Activated CD4-positive, alpha-beta memory T cell treated with anti-CD3 and anti-CD28 coated beads for 36 hours (primary cell): ENCODE data around the gene DNAJC13. TPM values are rescaled to one million over a fixed set of nuclear protein-coding genes. Genes with fewer than 3 reads are reported as not detected.
"Not testable (repeated sequence)": the region's sequence is repeated elsewhere in the genome, so short reads cannot be mapped to it uniquely, and the experiment has no call there.

ENCODE experiments used
- CTCF ChIA-PET: fragments of 350-600 bp; sonication (Branson Sonifier 250); formaldehyde crosslinking; loops from one replicate; lab custom pipeline; 2021; ENCODE audit warnings: antibody characterized with exemption, inconsistent platforms; lab: Charles Lee
- POLR2A ChIA-PET: fragments of 350-600 bp; sonication (Branson Sonifier 250); formaldehyde crosslinking; loops from one replicate; lab custom pipeline; 2021; ENCODE audit warnings: antibody characterized with exemption; lab: Charles Lee
- DNase-seq: peaks from one replicate; pipeline ENCODE4 v3.0.0-alpha.2; 2020
- H3K27ac Mint-ChIP-seq: one replicate; pipeline ENCODE4 v1.8.0; 2021; ENCODE audit warnings: mixed read lengths
- H3K27me3 Mint-ChIP-seq: one replicate; pipeline ENCODE4 v1.8.0; 2021; ENCODE audit warnings: mixed read lengths
- H3K36me3 Mint-ChIP-seq: one replicate; pipeline ENCODE4 v1.8.0; 2021; ENCODE audit warnings: mixed read lengths
- H3K4me1 Mint-ChIP-seq: one replicate; pipeline ENCODE4 v1.8.0; 2021; ENCODE audit warnings: low read depth, mixed read lengths
- H3K4me3 Mint-ChIP-seq: one replicate; pipeline ENCODE4 v1.8.0; 2021; ENCODE audit warnings: mild to moderate bottlenecking, mixed read lengths
- H3K9me3 Mint-ChIP-seq: one replicate; pipeline ENCODE4 v1.8.0; 2021; ENCODE audit warnings: mixed read lengths
- intact Hi-C: fragments of 100-400 bp; cut with micrococcal nuclease; formaldehyde crosslinking; loops from one replicate; pipeline ENCODE4 v1.15.1; 2023
- total RNA-seq, 2 experiments: library from RNA; stranded (reverse); gene quantifications; one replicate each; pipeline ENCODE4 v1.2.3, GENCODE V29; 2021

DNAJC13 gene
- total RNA-seq, result 10 to 100 TPM; 33.5 to 34.5 TPM

- Mint-ChIP-seq H3K27ac (peak within 1 kb of the TSS; percentile 90), H3K4me3 (peak within 1 kb of the TSS; percentile 98), H3K27me3 (no peaks in the 10 kb centered on the region), H3K9me3 (no peaks in the 10 kb centered on the region), H3K36me3 (peaks cover 1% of the 10 kb centered on the region), H3K4me1 (peaks cover 31% of the 10 kb centered on the region)
- DNase-seq, result peak; percentile 94
- intact Hi-C loops, result loop anchor here (1.0 to 5.0 kb wide), 9 partner anchors 18 to 1670 kb away; partner anchors contain the start of genes ASTE1, CDV3, NEK11 and NPHP3
- CTCF ChIA-PET, result interaction anchor here (0.7 to 1.5 kb wide), 3 partner anchors 65 to 309 kb away, joined by 3 read pairs; no protein-coding TSS in a partner anchor
- POLR2A ChIA-PET, result interaction anchor here (0.8 to 1.2 kb wide), 3 partner anchors 9 to 1158 kb away, joined by 3 to 4 read pairs (median 3); no protein-coding TSS in a partner anchor
Observed at GRCh38 chr3:132416807-132417694, at the start of gene DNAJC13. Gene DNAJC13, plus strand, starts transcription at chr3:132417502. Its CDS starts 17,049 bp downstream, at chr3:132434551.

- Mint-ChIP-seq H3K4me3 (no peak overlapping the region), H3K36me3 (no peaks in the 10 kb centered on the region), H3K9me3 (no peaks in the 10 kb centered on the region), H3K4me1 (peaks cover 3% of the 10 kb centered on the region), H3K27ac (no peak overlapping the region), H3K27me3 (no peaks in the 10 kb centered on the region)
- intact Hi-C loops, result no loop called here
- POLR2A ChIA-PET, result no interaction called here
- DNase-seq, result peak; percentile 12
- CTCF ChIA-PET, result interaction anchor here (0.8 to 1.2 kb wide), 5 partner anchors 8 to 32 kb away, joined by 3 to 4 read pairs (median 3); no protein-coding TSS in a partner anchor
Observed at GRCh38 chr3:132368515-132368914, 48.8 kb upstream of the DNAJC13 start.

- ChIA-PET CTCF (interaction anchor here (0.8 to 1.2 kb wide), 6 partner anchors 9 to 32 kb away, joined by 3 to 4 read pairs (median 3); no protein-coding TSS in a partner anchor), POLR2A (no interaction called here)
- Mint-ChIP-seq H3K4me1 (peaks cover 3% of the 10 kb centered on the region), H3K27me3 (no peaks in the 10 kb centered on the region), H3K9me3 (no peaks in the 10 kb centered on the region), H3K4me3 (no peak overlapping the region), H3K27ac (no peak overlapping the region), H3K36me3 (no peaks in the 10 kb centered on the region)
- no peak for DNase-seq
- intact Hi-C loops, result no loop called here
Observed at GRCh38 chr3:132368962-132369361, 48.3 kb upstream of the DNAJC13 start.

- H3K27me3 Mint-ChIP-seq, result peaks cover 19% of the 10 kb centered on the region
- CTCF ChIA-PET, result interaction anchor here (1.4 kb wide), 1 partner anchor 21 kb away, joined by 3 read pairs; no protein-coding TSS in a partner anchor
- H3K4me1 Mint-ChIP-seq, H3K27ac Mint-ChIP-seq, H3K36me3 Mint-ChIP-seq, H3K9me3 Mint-ChIP-seq, POLR2A ChIA-PET, DNase-seq, H3K4me3 Mint-ChIP-seq, intact Hi-C loops: not testable (repeated sequence)
Observed at GRCh38 chr3:132376945-132377354, 40.4 kb upstream of the DNAJC13 start.

GRCh38 chr3:132378048-132378762, 39.1 kb upstream of the DNAJC13 start:
- DNase-seq, result no peak
- POLR2A ChIA-PET, result no interaction called here
- Mint-ChIP-seq H3K36me3 (no peaks in the 10 kb centered on the region), H3K27me3 (peaks cover 23% of the 10 kb centered on the region), H3K4me3 (no peak overlapping the region), H3K27ac (no peak overlapping the region), H3K9me3 (no peaks in the 10 kb centered on the region), H3K4me1 (no peaks in the 10 kb centered on the region)
- CTCF ChIA-PET, result interaction anchor here (0.6 to 1.4 kb wide), 2 partner anchors 19 to 88 kb away, joined by 3 read pairs; no protein-coding TSS in a partner anchor
- intact Hi-C loops, result no loop called here

- Mint-ChIP-seq H3K27me3 (peaks cover 23% of the 10 kb centered on the region), H3K4me1 (no peaks in the 10 kb centered on the region), H3K36me3 (no peaks in the 10 kb centered on the region), H3K9me3 (no peaks in the 10 kb centered on the region), H3K4me3 (no peak overlapping the region), H3K27ac (no peak overlapping the region)
- ChIA-PET CTCF (no interaction called here), POLR2A (no interaction called here)
- intact Hi-C loops, result no loop called here
- DNase-seq, result no peak
Observed at GRCh38 chr3:132378846-132379245, 38.5 kb upstream of the DNAJC13 start.

- Mint-ChIP-seq H3K4me1 (no peaks in the 10 kb centered on the region), H3K9me3 (no peaks in the 10 kb centered on the region), H3K27ac (no peak overlapping the region), H3K27me3 (peaks cover 24% of the 10 kb centered on the region), H3K4me3 (no peak overlapping the region), H3K36me3 (no peaks in the 10 kb centered on the region)
- intact Hi-C loops, result no loop called here
- no peak for DNase-seq
- CTCF ChIA-PET, result no interaction called here
- POLR2A ChIA-PET, result no interaction called here
Observed at GRCh38 chr3:132380920-132381319, 36.4 kb upstream of the DNAJC13 start.

GRCh38 chr3:132381348-132381944, 35.9 kb upstream of the DNAJC13 start:
- Mint-ChIP-seq H3K4me3 (no peak overlapping the region), H3K27ac (no peak overlapping the region), H3K4me1 (no peaks in the 10 kb centered on the region), H3K9me3 (no peaks in the 10 kb centered on the region), H3K36me3 (no peaks in the 10 kb centered on the region), H3K27me3 (peaks cover 24% of the 10 kb centered on the region)
- ChIA-PET POLR2A (no interaction called here), CTCF (no interaction called here)
- no peak for DNase-seq
- intact Hi-C loops, result no loop called here

GRCh38 chr3:132382267-132382666, 35.0 kb upstream of the DNAJC13 start:
- CTCF ChIA-PET, result interaction anchor here (1.0 kb wide), 1 partner anchor 15 kb away, joined by 3 read pairs; no protein-coding TSS in a partner anchor
- H3K27ac Mint-ChIP-seq, result no peak overlapping the region
- intact Hi-C loops, result no loop called here
- no peak for DNase-seq
- no peak overlapping the region for H3K4me3 Mint-ChIP-seq
- POLR2A ChIA-PET, result no interaction called here
- no peaks in the 10 kb centered on the region for H3K4me1 Mint-ChIP-seq
- H3K27me3 Mint-ChIP-seq, result peaks cover 24% of the 10 kb centered on the region
- H3K9me3 Mint-ChIP-seq, result no peaks in the 10 kb centered on the region
- H3K36me3 Mint-ChIP-seq, result no peaks in the 10 kb centered on the region

GRCh38 chr3:132382688-132383194, 34.6 kb upstream of the DNAJC13 start:
- H3K27ac Mint-ChIP-seq, result no peak overlapping the region
- H3K4me3 Mint-ChIP-seq, result no peak overlapping the region
- intact Hi-C loops, result no loop called here
- H3K27me3 Mint-ChIP-seq, result peaks cover 24% of the 10 kb centered on the region
- no peaks in the 10 kb centered on the region for H3K9me3 Mint-ChIP-seq
- no peaks in the 10 kb centered on the region for H3K4me1 Mint-ChIP-seq
- no peaks in the 10 kb centered on the region for H3K36me3 Mint-ChIP-seq
- ChIA-PET CTCF (interaction anchor here (1.0 kb wide), 1 partner anchor 14 kb away, joined by 3 read pairs; no protein-coding TSS in a partner anchor), POLR2A (no interaction called here)
- DNase-seq, result no peak

GRCh38 chr3:132386259-132386658, 31.0 kb upstream of the DNAJC13 start:
- Mint-ChIP-seq H3K9me3 (no peaks in the 10 kb centered on the region), H3K36me3 (no peaks in the 10 kb centered on the region), H3K27ac (no peak overlapping the region), H3K4me3 (no peak overlapping the region), H3K4me1 (no peaks in the 10 kb centered on the region), H3K27me3 (peaks cover 8% of the 10 kb centered on the region)
- no peak for DNase-seq
- ChIA-PET POLR2A (no interaction called here), CTCF (no interaction called here)
- intact Hi-C loops, result no loop called here
